Measurements from ENCODE around the gene PREX1. TPM values are rescaled to one million over a fixed set of nuclear protein-coding genes. Genes with fewer than 3 reads are reported as not detected.

The PREX1 gene
- polyA plus RNA-seq, 1 of the 3 experiments (the other 2 are of a cell fraction), result 5.3 TPM

- WGBS (ENCODE audit: low lambda C conversion rate), result 94% methylated on average over 11 of the region's 11 CpGs
- Histone ChIP-seq H3K4me2 (no peak overlapping the region), H3K79me2 (ENCODE audit: insufficient read depth) (no peaks in the 10 kb centered on the region), H3K9ac (no peak overlapping the region), H3K9me3 (no peaks in the 10 kb centered on the region), H3K36me3 (replicated peaks in 1 of 2; ENCODE audit: control insufficient read depth in 1 of 2, insufficient read depth in 2 of 2, low read length in 1 of 2) (no peaks in the 10 kb centered on the region), H3K4me1 (ENCODE audit: control insufficient read depth in 1 of 2, insufficient read depth in 2 of 2, low read depth in 1 of 2, low read length in 1 of 2) (no peaks in the 10 kb centered on the region), H4K20me1 (ENCODE audit: insufficient read depth) (no peaks in the 10 kb centered on the region), H3K9me2 (no peaks in the 10 kb centered on the region), H3K4me3 (ENCODE audit: low read depth in 2 of 2, low read length in 1 of 2) (no peak overlapping the region), H3F3A (replicated peaks; ENCODE audit: insufficient read depth) (no peaks in the 10 kb centered on the region), H2AFZ (ENCODE audit: low read depth) (no peak overlapping the region), H3K27ac (ENCODE audit: low read depth in 2 of 2, low read length in 1 of 2) (no peak overlapping the region), H3K27me3 (ENCODE audit: insufficient read depth) (no peaks in the 10 kb centered on the region)
- TF ChIP-seq RXRA (IDR thresholded peaks at IDR 0.05; ENCODE audit: borderline replicate concordance, low read depth) (no peak), NRF1 (IDR thresholded peaks at IDR 0.05; ENCODE audit: low read depth, low read length) (no peak), JUND (IDR thresholded peaks at IDR 0.05) (no peak), EP300 (IDR thresholded peaks at IDR 0.05; ENCODE audit: borderline replicate concordance in 1 of 2, low read depth in 1 of 2, low read length in 1 of 2) (no peak), USF1 (IDR thresholded peaks at IDR 0.05; ENCODE audit: borderline replicate concordance, low read depth) (no peak), MAX (IDR thresholded peaks at IDR 0.05; ENCODE audit: low read depth) (no peak)
- DNase-seq, result no peak
- ChIA-PET CTCF (interaction anchor here (0.8 to 8.6 kb wide), 2 partner anchors 17 to 256 kb away, joined by 4 to 245 read pairs; no protein-coding TSS in a partner anchor), POLR2A (no interaction called here)
These were observed 175.8 kb downstream of the PREX1 start for GRCh38 chr20:48651960-48652359.

- no peaks in the 10 kb centered on the region for H3K79me2 ChIP-seq (ENCODE audit: insufficient read depth)
- CTCF ChIA-PET, result interaction anchor here (1.0 to 8.6 kb wide), 3 partner anchors 225 to 257 kb away, joined by 3 to 245 read pairs (median 3); no protein-coding TSS in a partner anchor
- POLR2A ChIA-PET, result no interaction called here
- H3K4me1 ChIP-seq (ENCODE audit: control insufficient read depth in 1 of 2, insufficient read depth in 2 of 2, low read depth in 1 of 2, low read length in 1 of 2), result no peaks in the 10 kb centered on the region
- no peak overlapping the region for H3K9ac ChIP-seq
- no peaks in the 10 kb centered on the region for H3F3A ChIP-seq (replicated peaks; ENCODE audit: insufficient read depth)
- no peaks in the 10 kb centered on the region for H3K27me3 ChIP-seq (ENCODE audit: insufficient read depth)
- no peak overlapping the region for H3K4me3 ChIP-seq (ENCODE audit: low read depth in 2 of 2, low read length in 1 of 2)
- no peaks in the 10 kb centered on the region for H3K9me2 ChIP-seq
- no peaks in the 10 kb centered on the region for H4K20me1 ChIP-seq (ENCODE audit: insufficient read depth)
- no peaks in the 10 kb centered on the region for H3K9me3 ChIP-seq
- no peak overlapping the region for H3K27ac ChIP-seq (ENCODE audit: low read depth in 2 of 2, low read length in 1 of 2)
- no peak for DNase-seq
- WGBS (ENCODE audit: low lambda C conversion rate), result 87% methylated on average over 8 of the region's 14 CpGs
- H2AFZ ChIP-seq (ENCODE audit: low read depth), result no peak overlapping the region
- H3K36me3 ChIP-seq (replicated peaks in 1 of 2; ENCODE audit: control insufficient read depth in 1 of 2, insufficient read depth in 2 of 2, low read length in 1 of 2), result no peaks in the 10 kb centered on the region
- no peak overlapping the region for H3K4me2 ChIP-seq
- TF ChIP-seq TEAD4 (IDR thresholded peaks at IDR 0.05; ENCODE audit: borderline replicate concordance, insufficient read depth), result no peak
These were observed 176.5 kb downstream of the PREX1 start for GRCh38 chr20:48651271-48651670.

GRCh38 chr20:48649868-48650267 lies 177.9 kb downstream of the PREX1 start:
- Histone ChIP-seq H3K36me3 (replicated peaks in 1 of 2; ENCODE audit: control insufficient read depth in 1 of 2, insufficient read depth in 2 of 2, low read length in 1 of 2) (no peaks in the 10 kb centered on the region), H4K20me1 (ENCODE audit: insufficient read depth) (no peaks in the 10 kb centered on the region), H3K27me3 (ENCODE audit: insufficient read depth) (no peaks in the 10 kb centered on the region), H2AFZ (ENCODE audit: low read depth) (no peak overlapping the region), H3F3A (replicated peaks; ENCODE audit: insufficient read depth) (no peaks in the 10 kb centered on the region), H3K9me3 (no peaks in the 10 kb centered on the region), H3K9me2 (no peaks in the 10 kb centered on the region), H3K4me2 (no peak overlapping the region), H3K4me3 (ENCODE audit: low read depth in 2 of 2, low read length in 1 of 2) (no peak overlapping the region), H3K27ac (ENCODE audit: low read depth in 2 of 2, low read length in 1 of 2) (no peak overlapping the region), H3K4me1 (ENCODE audit: control insufficient read depth in 1 of 2, insufficient read depth in 2 of 2, low read depth in 1 of 2, low read length in 1 of 2) (no peaks in the 10 kb centered on the region), H3K79me2 (ENCODE audit: insufficient read depth) (no peaks in the 10 kb centered on the region), H3K9ac (no peak overlapping the region)
- POLR2A ChIA-PET, result no interaction called here
- CTCF ChIA-PET, result interaction anchor here (0.9 to 4.9 kb wide), 2 partner anchors 8 to 14 kb away, joined by 4 to 41 read pairs; no protein-coding TSS in a partner anchor
- no peak for DNase-seq
- 83% methylated on average over 9 of the region's 9 CpGs for WGBS (ENCODE audit: low lambda C conversion rate)
- TF ChIP-seq TEAD4 (IDR thresholded peaks at IDR 0.05; ENCODE audit: borderline replicate concordance, insufficient read depth), result no peak
- TF ChIP-seq PBX3 (IDR thresholded peaks at IDR 0.05), result no peak
- TF ChIP-seq EP300 (IDR thresholded peaks at IDR 0.05; ENCODE audit: borderline replicate concordance in 1 of 2, low read depth in 1 of 2, low read length in 1 of 2), result no peak
- TF ChIP-seq IRF3 (IDR thresholded peaks at IDR 0.05; ENCODE audit: low read depth, low read length), result no peak
- no peak for TF ChIP-seq USF2 (IDR thresholded peaks at IDR 0.05; ENCODE audit: borderline replicate concordance, low read depth, low read length)
- TF ChIP-seq RFX5 (IDR thresholded peaks at IDR 0.05; ENCODE audit: low read length), result no peak
- no peak for TF ChIP-seq GABPA (IDR thresholded peaks at IDR 0.05; ENCODE audit: low read depth)
- no peak for TF ChIP-seq TCF12 (IDR thresholded peaks at IDR 0.05)
- no peak for TF ChIP-seq YY1 (IDR thresholded peaks at IDR 0.05; ENCODE audit: low read depth)
- no peak for TF ChIP-seq NFIC (IDR thresholded peaks at IDR 0.05; ENCODE audit: borderline replicate concordance)
- TF ChIP-seq FOXJ3 (CRISPR knock-in tag; IDR thresholded peaks at IDR 0.05), result no peak
- no peak for TF ChIP-seq RCOR1 (IDR thresholded peaks at IDR 0.05; ENCODE audit: low read length)
- TF ChIP-seq GATA2 (CRISPR knock-in tag; IDR thresholded peaks at IDR 0.05), result no peak
- TF ChIP-seq EZH2phosphoT487 (IDR thresholded peaks at IDR 0.05; ENCODE audit: borderline replicate concordance, low read depth), result no peak
- no peak for TF ChIP-seq JUND (IDR thresholded peaks at IDR 0.05)
- TF ChIP-seq NRF1 (IDR thresholded peaks at IDR 0.05; ENCODE audit: low read depth, low read length), result no peak
